B cell (primary cell): ENCODE measurements around the gene VAMP7. TPM values are rescaled to one million over a fixed set of nuclear protein-coding genes. Genes with fewer than 3 reads are reported as not detected.

Experiments
- ATAC-seq: fragments of 200-7000 bp; cut with Tn5 transposase; one replicate; pipeline ENCODE4 v1.10.0; 2021; ENCODE audit warnings: low read depth, mild to moderate bottlenecking, moderate number of reproducible peaks, moderate library complexity
- CTCF ChIA-PET: fragments of 350-600 bp; sonication (Branson Sonifier 250); formaldehyde crosslinking; loops from one replicate; lab custom pipeline; 2021; ENCODE audit warnings: antibody characterized with exemption, inconsistent platforms; lab: Charles Lee
- POLR2A ChIA-PET: fragments of 350-600 bp; sonication (Branson Sonifier 250); formaldehyde crosslinking; loops from one replicate; lab custom pipeline; 2021; ENCODE audit warnings: antibody characterized with exemption; lab: Charles Lee
- DNase-seq: peaks from one replicate; pipeline ENCODE4 v3.0.0; 2013
- H2AFZ ChIP-seq: 2 replicates; pipeline ENCODE4 v1.6.1; 2012; ENCODE audit warnings: mild to moderate bottlenecking, low read depth, low read length; ENCODE audit not compliant: insufficient read depth, poor library complexity, severe bottlenecking
- H3K27ac ChIP-seq, 2 donors: 1 replicate in 1 of 2; 2 replicates in 1 of 2; pipeline ENCODE4 v1.5.1; 2012 to 2013; ENCODE audit warnings: low read length in 2 of 2, mild to moderate bottlenecking in 2 of 2, moderate library complexity in 1 of 2
- H3K27me3 ChIP-seq, 4 experiments: fragments of 200-600 bp in 1 of 4; sonication (generic) in 1 of 4; replicated peaks in 1 of 4; 1 replicate in 2 of 4; 2 replicates in 2 of 4; pipeline versions ENCODE4 v1.6.1 to v1.7.0; 2013 to 2016; ENCODE audit warnings: low read length in 3 of 4, mild to moderate bottlenecking in 2 of 4, mixed read lengths in 1 of 4, moderate library complexity in 1 of 4; ENCODE audit not compliant: insufficient read depth in 4 of 4, control insufficient read depth in 3 of 4; ENCODE audit errors: control extremely low read depth in 1 of 4
- H3K36me3 ChIP-seq, 2 experiments: replicated peaks in 1 of 2; 1 replicate in 1 of 2; 2 replicates in 1 of 2; pipeline versions ENCODE4 v1.6.1 to v1.7.1; 2013; ENCODE audit warnings: low read length in 1 of 2; ENCODE audit not compliant: insufficient read depth in 2 of 2, control insufficient read depth in 1 of 2; ENCODE audit errors: control extremely low read depth in 1 of 2, extremely low read depth in 1 of 2
- H3K4me1 ChIP-seq, 2 donors: fragments of 200-600 bp in 1 of 2; sonication (generic) in 1 of 2; 1 replicate in 1 of 2; 2 replicates in 1 of 2; pipeline versions ENCODE4 v1.5.1 to v1.6.1; 2013 to 2017; ENCODE audit warnings: low read length in 2 of 2; ENCODE audit not compliant: control insufficient read depth in 2 of 2, insufficient read depth in 2 of 2
- H3K4me2 ChIP-seq: replicated peaks from 2 replicates; pipeline ENCODE3; 2012; ENCODE audit warnings: mild to moderate bottlenecking, low read depth, low read length; ENCODE audit not compliant: poor library complexity, severe bottlenecking
- H3K4me3 ChIP-seq, 5 experiments: fragments of 200-600 bp in 1 of 5; sonication (generic) in 1 of 5; 1 replicate in 3 of 5; 2 replicates in 2 of 5; pipeline versions ENCODE4 v1.5.1 to v1.7.0; 2011 to 2016; ENCODE audit warnings: low read length in 4 of 5, mild to moderate bottlenecking in 4 of 5, low read depth in 2 of 5, control low read depth in 1 of 5, moderate library complexity in 1 of 5; ENCODE audit not compliant: insufficient read depth in 1 of 5; ENCODE audit errors: control extremely low read depth in 1 of 5, extremely low read depth in 1 of 5
- H3K79me2 ChIP-seq: fragments of 200-600 bp; sonication (generic); one replicate; pipeline ENCODE4 v1.6.0; 2016; ENCODE audit warnings: low read length; ENCODE audit not compliant: control insufficient read depth, insufficient read depth
- H3K9ac ChIP-seq: fragments of 200-600 bp; sonication (generic); 2 replicates; pipeline ENCODE4 v1.6.1; 2017; ENCODE audit warnings: mild to moderate bottlenecking, low read length, moderate library complexity
- H3K9me3 ChIP-seq, 3 donors: one replicate each; pipeline versions ENCODE4 v1.6.1 to v1.7.1; 2013; ENCODE audit warnings: low read length in 2 of 3; ENCODE audit not compliant: control insufficient read depth in 2 of 3, insufficient read depth in 1 of 3; ENCODE audit errors: control extremely low read depth in 1 of 3
- H4K20me1 ChIP-seq: 2 replicates; pipeline ENCODE4 v1.6.0; 2012; ENCODE audit warnings: mild to moderate bottlenecking, low read length; ENCODE audit not compliant: insufficient read depth, control insufficient read depth, poor library complexity, severe bottlenecking
- H3K27ac Mint-ChIP-seq: one replicate; pipeline ENCODE4 v1.8.0; 2021; ENCODE audit warnings: mixed read lengths
- H3K27me3 Mint-ChIP-seq: one replicate; pipeline ENCODE4 v1.8.0; 2021; ENCODE audit warnings: mixed read lengths
- H3K4me1 Mint-ChIP-seq: one replicate; pipeline ENCODE4 v1.8.0; 2021; ENCODE audit warnings: mixed read lengths
- H3K4me3 Mint-ChIP-seq: one replicate; pipeline ENCODE4 v1.8.0; 2021; ENCODE audit warnings: mixed read lengths
- H3K9me3 Mint-ChIP-seq: one replicate; pipeline ENCODE4 v1.8.0; 2022; ENCODE audit warnings: mixed read lengths; ENCODE audit not compliant: insufficient read depth
- CTCF ChIP-seq: fragments of 200-600 bp; IDR thresholded peaks from one replicate; pipeline ENCODE4 v1.8.0; 2022; ENCODE audit warnings: antibody characterized with exemption, mild to moderate bottlenecking
- EZH2 ChIP-seq: IDR thresholded peaks from 2 replicates; pipeline ENCODE4 v1.6.1; 2012; ENCODE audit warnings: borderline replicate concordance, low read depth, mild to moderate bottlenecking, moderate library complexity, low read length; ENCODE audit not compliant: insufficient read depth, poor library complexity, severe bottlenecking
- WGBS: methylation state at CpG from one replicate; pipeline ENCODE4 v1.1.5; 2013; ENCODE audit warnings: missing lambda C conversion rate; ENCODE audit not compliant: insufficient coverage; 5-methylcytosine and 5-hydroxymethylcytosine counted together
- intact Hi-C: fragments of 100-400 bp; cut with micrococcal nuclease; formaldehyde crosslinking; loops from one replicate; pipeline ENCODE4 v1.10.0; 2022
- polyA plus RNA-seq: library from polyadenylated mRNA; depleted of rRNA; stranded (reverse); fragments of >200 nt; gene quantifications from 2 replicates; pipeline ENCODE4 v1.2.3, GENCODE V29; 2012
- total RNA-seq, 2 donors: library from RNA; stranded (reverse); fragments of 120-200 nt in 1 of 2; gene quantifications; 1 replicate in 1 of 2; 2 replicates in 1 of 2; pipeline versions ENCODE4 v1.2.3 to v1.2.4, GENCODE V29; 2013 to 2022

Gene VAMP7
- total and polyA plus RNA-seq, 2 donors (not counting 1 experiment from before 2014, with no cell fraction given), result 8.8 to 19.7 TPM

DNA sequence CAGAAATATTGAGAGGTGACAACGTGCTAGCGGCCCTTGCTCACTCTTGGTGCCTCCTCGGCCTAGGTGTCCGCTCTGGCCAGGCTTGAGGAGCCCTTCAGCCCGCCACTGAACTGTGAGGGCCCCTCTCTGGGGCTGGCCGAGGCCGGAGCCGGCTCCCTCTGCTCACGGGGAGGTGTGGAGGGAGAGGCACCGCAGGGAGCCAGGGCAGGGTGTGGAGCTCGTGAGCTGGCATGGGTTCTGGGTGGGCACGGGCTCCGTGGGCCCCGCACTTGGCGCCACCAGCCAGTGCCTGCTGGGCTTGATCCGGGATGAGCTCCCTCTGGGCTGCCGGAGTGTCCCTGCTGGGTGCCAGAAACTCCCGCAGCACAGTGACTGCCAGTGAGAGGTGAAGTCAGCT lies 16.0 kb upstream of the VAMP7 start:
- Mint-ChIP-seq H3K4me1 (no peaks in the 10 kb centered on the region), H3K27ac (no peak overlapping the region), H3K27me3 (no peaks in the 10 kb centered on the region), H3K4me3 (no peak overlapping the region), H3K9me3 (peaks cover 6% of the 10 kb centered on the region)
- no peak overlapping the region for H3K4me2 ChIP-seq
- ChIA-PET CTCF (no interaction called here), POLR2A (no interaction called here)
- intact Hi-C loops, result no loop called here
- no peak for DNase-seq
- no peak overlapping the region for H3K4me3 ChIP-seq
- WGBS, result 84% methylated on average over 18 of the region's 18 CpGs
- no peak overlapping the region for H2AFZ ChIP-seq
- no peaks in the 10 kb centered on the region for H3K27me3 ChIP-seq
- H3K9me3 ChIP-seq, result peaks cover 3 to 15% (median 6%) of the 10 kb centered on the region in 3 donors
- no peak for TF ChIP-seq CTCF
- TF ChIP-seq EZH2, result no peak
- no peak overlapping the region for H3K27ac ChIP-seq
- no peaks in the 10 kb centered on the region for H3K36me3 ChIP-seq
- no peaks in the 10 kb centered on the region for H4K20me1 ChIP-seq
- ATAC-seq, result no peak
- H3K9ac ChIP-seq, result no peak overlapping the region
- no peaks in the 10 kb centered on the region for H3K79me2 ChIP-seq
- H3K4me1 ChIP-seq, result no peaks in the 10 kb centered on the region

GRCh38 chrX:155867821-155868220 lies 13.3 kb upstream of the VAMP7 start:
- ChIA-PET POLR2A (no interaction called here), CTCF (no interaction called here)
- no peak overlapping the region for H2AFZ ChIP-seq
- no peaks in the 10 kb centered on the region for H3K27me3 Mint-ChIP-seq
- H4K20me1 ChIP-seq, result no peaks in the 10 kb centered on the region
- no peak for ATAC-seq
- no peak overlapping the region for H3K4me3 Mint-ChIP-seq
- peaks cover 3 to 15% (median 6%) of the 10 kb centered on the region in 3 donors for H3K9me3 ChIP-seq
- TF ChIP-seq CTCF (no peak), EZH2 (no peak)
- H3K9me3 Mint-ChIP-seq, result peaks cover 6% of the 10 kb centered on the region
- H3K4me3 ChIP-seq, result no peak overlapping the region
- H3K4me1 ChIP-seq, result no peaks in the 10 kb centered on the region
- H3K27me3 ChIP-seq, result no peaks in the 10 kb centered on the region
- intact Hi-C loops, result no loop called here
- no peak for DNase-seq
- no peaks in the 10 kb centered on the region for H3K4me1 Mint-ChIP-seq
- no peak overlapping the region for H3K27ac ChIP-seq
- no peak overlapping the region for H3K27ac Mint-ChIP-seq
- no peak overlapping the region for H3K4me2 ChIP-seq
- H3K36me3 ChIP-seq, result no peaks in the 10 kb centered on the region
- 72% methylated on average over 3 of the region's 4 CpGs for WGBS
- no peak overlapping the region for H3K9ac ChIP-seq
- H3K79me2 ChIP-seq, result no peaks in the 10 kb centered on the region
